DOHH2 (cell line): ENCODE data around the gene LLPH.
A peak's percentile ranks its signal among the peaks of the same experiment; 100 is the strongest.

ENCODE experiments used
- H3F3A ChIP-seq: fragments of 200-600 bp; sonication (generic), shearing (Covaris generic); 2 replicates; pipeline ENCODE4 v1.6.0; 2016; ENCODE audit warnings: antibody characterized with exemption, mild to moderate bottlenecking; ENCODE audit not compliant: control insufficient read depth, insufficient read depth
- H3K27ac ChIP-seq: fragments of 200-600 bp; sonication (generic); 2 replicates; pipeline ENCODE4 v1.5.1; 2014; ENCODE audit warnings: low read depth, mild to moderate bottlenecking, low read length, moderate library complexity
- H3K27me3 ChIP-seq: fragments of 200-600 bp; sonication (generic); 2 replicates; pipeline ENCODE4 v1.6.1; 2014; ENCODE audit warnings: mild to moderate bottlenecking, low read length, mixed read lengths; ENCODE audit not compliant: control insufficient read depth
- H3K36me3 ChIP-seq: fragments of 200-600 bp; sonication (generic); 2 replicates; pipeline ENCODE4 v1.6.1; 2014; ENCODE audit warnings: mild to moderate bottlenecking, low read length, moderate library complexity, mixed read lengths; ENCODE audit not compliant: control insufficient read depth
- H3K4me1 ChIP-seq: fragments of 200-600 bp; sonication (generic); 2 replicates; pipeline ENCODE4 v1.6.1; 2014; ENCODE audit warnings: mild to moderate bottlenecking, low read length, mixed read lengths; ENCODE audit not compliant: control insufficient read depth
- H3K4me2 ChIP-seq: fragments of 200-600 bp; sonication (generic); 2 replicates; pipeline ENCODE4 v1.6.0; 2014; ENCODE audit warnings: mild to moderate bottlenecking, low read length, moderate library complexity
- H3K4me3 ChIP-seq: fragments of 200-600 bp; sonication (generic); 2 replicates; pipeline ENCODE4 v1.5.1; 2014; ENCODE audit warnings: mild to moderate bottlenecking, low read length, mixed read lengths
- H3K79me2 ChIP-seq: fragments of 200-600 bp; sonication (generic); 2 replicates; pipeline ENCODE4 v1.6.1; 2014; ENCODE audit warnings: mild to moderate bottlenecking, low read length, mixed read lengths; ENCODE audit not compliant: control insufficient read depth
- H3K9me2 ChIP-seq: fragments of 200-600 bp; sonication (generic); replicated peaks from 2 replicates; pipeline ENCODE4 v1.6.1; 2014; ENCODE audit warnings: mild to moderate bottlenecking, low read length, mixed read lengths; ENCODE audit not compliant: control insufficient read depth
- H3K9me3 ChIP-seq: fragments of 200-600 bp; sonication (generic); 2 replicates; pipeline ENCODE4 v1.6.1; 2014; ENCODE audit warnings: antibody characterized with exemption, low read length, mixed read lengths; ENCODE audit not compliant: control insufficient read depth, insufficient read depth
- H4K20me1 ChIP-seq: fragments of 200-600 bp; sonication (generic); 2 replicates; pipeline ENCODE4 v1.6.0; 2014; ENCODE audit warnings: low read depth, mild to moderate bottlenecking, antibody characterized with exemption, low read length, moderate library complexity; ENCODE audit not compliant: control insufficient read depth, insufficient read depth
- EZH2phosphoT487 ChIP-seq: fragments of 200-600 bp; sonication (generic); IDR thresholded peaks from 2 replicates; pipeline ENCODE4 v1.6.1; 2017; ENCODE audit warnings: borderline replicate concordance, mild to moderate bottlenecking, antibody characterized with exemption, low read length, moderate library complexity, mixed read lengths
- TF ChIP-seq, protein P1 (sequence below): fragments of 200-600 bp; sonication (generic); IDR thresholded peaks from one replicate; pipeline ENCODE4 v1.5.1; 2014; ENCODE audit warnings: antibody characterized with exemption, mild to moderate bottlenecking, low read depth, low read length; ENCODE audit not compliant: poor library complexity, severe bottlenecking

The LLPH gene

GRCh38 chr12:66139328-66139727, 8.8 kb upstream of the LLPH start:
- Histone ChIP-seq H3K9me2 (no peaks in the 10 kb centered on the region), H3K4me3 (no peak overlapping the region), H3K4me2 (no peak overlapping the region), H3K79me2 (peaks cover 3% of the 10 kb centered on the region), H3K27ac (no peak overlapping the region), H3K9me3 (peaks cover 30% of the 10 kb centered on the region), H3K36me3 (peaks cover 80% of the 10 kb centered on the region), H3F3A (0 out of 2 replicates have a peak, but pooled peaks cover 5% of the 10 kb centered on the region), H3K27me3 (no peaks in the 10 kb centered on the region), H4K20me1 (no peaks in the 10 kb centered on the region), H3K4me1 (no peaks in the 10 kb centered on the region)
- no peak for TF ChIP-seq EZH2phosphoT487
- TF ChIP-seq, protein P1, sequence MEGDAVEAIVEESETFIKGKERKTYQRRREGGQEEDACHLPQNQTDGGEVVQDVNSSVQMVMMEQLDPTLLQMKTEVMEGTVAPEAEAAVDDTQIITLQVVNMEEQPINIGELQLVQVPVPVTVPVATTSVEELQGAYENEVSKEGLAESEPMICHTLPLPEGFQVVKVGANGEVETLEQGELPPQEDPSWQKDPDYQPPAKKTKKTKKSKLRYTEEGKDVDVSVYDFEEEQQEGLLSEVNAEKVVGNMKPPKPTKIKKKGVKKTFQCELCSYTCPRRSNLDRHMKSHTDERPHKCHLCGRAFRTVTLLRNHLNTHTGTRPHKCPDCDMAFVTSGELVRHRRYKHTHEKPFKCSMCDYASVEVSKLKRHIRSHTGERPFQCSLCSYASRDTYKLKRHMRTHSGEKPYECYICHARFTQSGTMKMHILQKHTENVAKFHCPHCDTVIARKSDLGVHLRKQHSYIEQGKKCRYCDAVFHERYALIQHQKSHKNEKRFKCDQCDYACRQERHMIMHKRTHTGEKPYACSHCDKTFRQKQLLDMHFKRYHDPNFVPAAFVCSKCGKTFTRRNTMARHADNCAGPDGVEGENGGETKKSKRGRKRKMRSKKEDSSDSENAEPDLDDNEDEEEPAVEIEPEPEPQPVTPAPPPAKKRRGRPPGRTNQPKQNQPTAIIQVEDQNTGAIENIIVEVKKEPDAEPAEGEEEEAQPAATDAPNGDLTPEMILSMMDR, result no peak

DNA sequence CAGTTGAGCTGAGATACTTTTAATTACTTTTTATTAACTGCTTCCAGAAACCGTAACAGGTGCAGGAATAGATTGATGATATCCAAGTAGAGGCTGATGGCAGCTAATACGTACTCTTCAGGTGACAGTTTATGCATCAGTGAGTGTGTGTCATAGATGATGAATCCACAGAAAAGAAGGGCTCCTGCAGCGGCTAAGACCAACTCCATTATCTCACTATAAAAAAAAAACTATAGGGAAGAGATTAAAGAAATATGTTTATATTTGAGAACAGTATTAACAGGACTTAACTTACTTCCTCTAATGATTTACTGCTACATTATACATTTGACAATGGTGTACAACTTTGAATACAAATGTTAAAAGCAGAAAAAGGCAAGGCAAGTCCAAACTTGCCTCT, 7.4 kb upstream of the LLPH start:
- no peaks in the 10 kb centered on the region for H3K4me1 ChIP-seq
- TF ChIP-seq, protein P1, result no peak
- TF ChIP-seq EZH2phosphoT487, result no peak
- no peak overlapping the region for H3K4me2 ChIP-seq
- H3K36me3 ChIP-seq, result peaks cover 71% of the 10 kb centered on the region
- H3K79me2 ChIP-seq, result peaks cover 6% of the 10 kb centered on the region
- H3K27me3 ChIP-seq, result no peaks in the 10 kb centered on the region
- no peak overlapping the region for H3K4me3 ChIP-seq
- H4K20me1 ChIP-seq, result no peaks in the 10 kb centered on the region
- peaks cover 28% of the 10 kb centered on the region for H3K9me3 ChIP-seq
- H3K9me2 ChIP-seq, result no peaks in the 10 kb centered on the region
- H3K27ac ChIP-seq, result no peak overlapping the region
- H3F3A ChIP-seq, result 0 out of 2 replicates have a peak, but pooled peaks cover 5% of the 10 kb centered on the region

- Histone ChIP-seq H3K27me3 (no peaks in the 10 kb centered on the region), H3K4me3 (peak overlapping the region; percentile 97), H3K4me1 (peaks cover 30% of the 10 kb centered on the region), H3K27ac (no peak overlapping the region), H3K36me3 (peaks cover 49% of the 10 kb centered on the region), H3K9me3 (no peaks in the 10 kb centered on the region), H4K20me1 (0 out of 2 replicates have a peak, but pooled peaks cover 3% of the 10 kb centered on the region), H3K4me2 (peak overlapping the region; percentile 85), H3K79me2 (peaks cover 58% of the 10 kb centered on the region), H3F3A (peaks cover 3% of the 10 kb centered on the region; the same call in 1 of the 2 replicates), H3K9me2 (no peaks in the 10 kb centered on the region)
- TF ChIP-seq, protein P1, result no peak
- no peak for TF ChIP-seq EZH2phosphoT487
Measured at GRCh38 chr12:66132408-66132807, 1.9 kb upstream of the LLPH start.
